Measurements from ENCODE around the gene SRSF5. TPM values are rescaled to one million over a fixed set of nuclear protein-coding genes. Genes with fewer than 3 reads are reported as not detected.

The SRSF5 gene
- total RNA-seq, 1 experiment from 2014 or later: 310 TPM

GRCh38 chr14:69756298-69756697 lies 10.6 kb upstream of the SRSF5 start:
- POLR2A ChIA-PET: interaction anchor here (3.4 kb wide), 1 partner anchor 11 kb away, joined by 14 read pairs; the partner anchor contains the start of gene SRSF5
- Histone ChIP-seq H3K27me3 (replicated peaks; ENCODE audit: control insufficient read depth, insufficient read depth, low read length) (no peaks in the 10 kb centered on the region), H3K9me3 (no peaks in the 10 kb centered on the region), H3K4me1 (peaks cover 25% of the 10 kb centered on the region), H3K4me3 (ENCODE audit: low read depth, low read length) (no peak overlapping the region), H3K36me3 (ENCODE audit: control insufficient read depth, insufficient read depth, low read length) (no peaks in the 10 kb centered on the region)
- H3K27me3 Mint-ChIP-seq (ENCODE audit: insufficient read depth, unreplicated experiment): no peaks in the 10 kb centered on the region
- no peak for DNase-seq
- no peak overlapping the region for H3K27ac Mint-ChIP-seq (ENCODE audit: unreplicated experiment)
- H3K4me1 Mint-ChIP-seq (ENCODE audit: low read depth, unreplicated experiment): peaks cover 15% of the 10 kb centered on the region
- CTCF ChIA-PET: interaction anchor here (1.1 kb wide), 1 partner anchor 25 kb away, joined by 4 read pairs; no protein-coding TSS in a partner anchor
- no peak for TF ChIP-seq CTCF (IDR thresholded peaks at IDR 0.05; ENCODE audit: insufficient read depth in 1 of 2, low read depth in 1 of 2, low read length in 1 of 2, severe bottlenecking in 1 of 2, unreplicated experiment in 1 of 2)
- H3K9me3 Mint-ChIP-seq (ENCODE audit: unreplicated experiment): no peaks in the 10 kb centered on the region
- H3K36me3 Mint-ChIP-seq (ENCODE audit: insufficient read depth, unreplicated experiment): no peaks in the 10 kb centered on the region
- BruUV-seq (replicated peaks): no TSS peak
- intact Hi-C loops (cut with micrococcal nuclease; ENCODE audit: unreplicated experiment): no loop called here
- H3K4me3 Mint-ChIP-seq (ENCODE audit: unreplicated experiment): no peak overlapping the region

- H3K4me1 ChIP-seq: peaks cover 11% of the 10 kb centered on the region
- ChIA-PET POLR2A (no interaction called here), CTCF (no interaction called here)
- H3K9me3 ChIP-seq: no peaks in the 10 kb centered on the region; the same call in 1 of the 2 replicates
- no peaks in the 10 kb centered on the region for H3K27me3 ChIP-seq (replicated peaks; ENCODE audit: control insufficient read depth, insufficient read depth, low read length)
- TF ChIP-seq CTCF (IDR thresholded peaks at IDR 0.05; ENCODE audit: insufficient read depth in 1 of 2, low read depth in 1 of 2, low read length in 1 of 2, severe bottlenecking in 1 of 2, unreplicated experiment in 1 of 2): no peak
- H3K4me3 ChIP-seq (ENCODE audit: low read depth, low read length): no peak overlapping the region
- Mint-ChIP-seq H3K27me3 (ENCODE audit: insufficient read depth, unreplicated experiment) (no peaks in the 10 kb centered on the region), H3K9me3 (ENCODE audit: unreplicated experiment) (no peaks in the 10 kb centered on the region), H3K4me3 (ENCODE audit: unreplicated experiment) (no peak overlapping the region), H3K4me1 (ENCODE audit: low read depth, unreplicated experiment) (peaks cover 8% of the 10 kb centered on the region), H3K36me3 (ENCODE audit: insufficient read depth, unreplicated experiment) (no peaks in the 10 kb centered on the region), H3K27ac (ENCODE audit: unreplicated experiment) (no peak overlapping the region)
- no peak for DNase-seq
- no TSS peak for BruUV-seq (replicated peaks)
- intact Hi-C loops (cut with micrococcal nuclease; ENCODE audit: unreplicated experiment): no loop called here
- H3K36me3 ChIP-seq (ENCODE audit: control insufficient read depth, insufficient read depth, low read length): no peaks in the 10 kb centered on the region
Measured at GRCh38 chr14:69760810-69761209, 6.1 kb upstream of the SRSF5 start.

GRCh38 chr14:69763761-69764510 lies 3.0 kb upstream of the SRSF5 start:
- Histone ChIP-seq H3K4me1 (peaks cover 11% of the 10 kb centered on the region), H3K9me3 (no peaks in the 10 kb centered on the region; the same call in 1 of the 2 replicates), H3K4me3 (ENCODE audit: low read depth, low read length) (no peak overlapping the region), H3K36me3 (ENCODE audit: control insufficient read depth, insufficient read depth, low read length) (0 out of 2 replicates have a peak, but pooled peaks cover 5% of the 10 kb centered on the region), H3K27me3 (replicated peaks; ENCODE audit: control insufficient read depth, insufficient read depth, low read length) (no peaks in the 10 kb centered on the region)
- no TSS peak for BruUV-seq (replicated peaks)
- ChIA-PET POLR2A (no interaction called here), CTCF (no interaction called here)
- Mint-ChIP-seq H3K27ac (ENCODE audit: unreplicated experiment) (no peak overlapping the region), H3K4me3 (ENCODE audit: unreplicated experiment) (no peak overlapping the region), H3K9me3 (ENCODE audit: unreplicated experiment) (no peaks in the 10 kb centered on the region), H3K4me1 (ENCODE audit: low read depth, unreplicated experiment) (peaks cover 14% of the 10 kb centered on the region), H3K27me3 (ENCODE audit: insufficient read depth, unreplicated experiment) (no peaks in the 10 kb centered on the region), H3K36me3 (ENCODE audit: insufficient read depth, unreplicated experiment) (peaks cover 25% of the 10 kb centered on the region)
- intact Hi-C loops (cut with micrococcal nuclease; ENCODE audit: unreplicated experiment): no loop called here
- DNase-seq: no peak
- no peak for TF ChIP-seq CTCF (IDR thresholded peaks at IDR 0.05; ENCODE audit: insufficient read depth in 1 of 2, low read depth in 1 of 2, low read length in 1 of 2, severe bottlenecking in 1 of 2, unreplicated experiment in 1 of 2)
